Glutamatergic neuron (in vitro differentiated cells): ENCODE data around the gene FBH1. TPM values are rescaled to one million over a fixed set of nuclear protein-coding genes. Genes with fewer than 3 reads are reported as not detected.
A peak's percentile ranks its signal among the peaks of the same experiment; 100 is the strongest.

Experiments
- DNase-seq: peaks from one replicate; pipeline ENCODE4 v3.0.0; 2022
- H3K27ac Mint-ChIP-seq: one replicate; pipeline ENCODE4 v1.8.0; 2020; ENCODE audit warnings: mild to moderate bottlenecking, mixed read lengths, inconsistent platforms; ENCODE audit not compliant: unreplicated experiment
- H3K27me3 Mint-ChIP-seq: one replicate; pipeline ENCODE4 v1.8.0; 2020; ENCODE audit warnings: mild to moderate bottlenecking, moderate library complexity, mixed read lengths, inconsistent platforms; ENCODE audit not compliant: unreplicated experiment
- H3K36me3 Mint-ChIP-seq: one replicate; pipeline ENCODE4 v1.8.0; 2020; ENCODE audit warnings: mild to moderate bottlenecking, mixed read lengths, inconsistent platforms; ENCODE audit not compliant: unreplicated experiment
- H3K4me1 Mint-ChIP-seq: one replicate; pipeline ENCODE4 v1.8.0; 2020; ENCODE audit warnings: mild to moderate bottlenecking, low read depth, mixed read lengths, inconsistent platforms; ENCODE audit not compliant: unreplicated experiment
- H3K4me3 Mint-ChIP-seq: one replicate; pipeline ENCODE4 v1.8.0; 2020; ENCODE audit warnings: mild to moderate bottlenecking, mixed read lengths, inconsistent platforms; ENCODE audit not compliant: unreplicated experiment
- H3K9me3 Mint-ChIP-seq: one replicate; pipeline ENCODE4 v1.8.0; 2020; ENCODE audit warnings: mild to moderate bottlenecking, moderate library complexity, mixed read lengths, inconsistent platforms; ENCODE audit not compliant: unreplicated experiment
- CTCF ChIP-seq: fragments of 200-600 bp; sonication (generic); IDR thresholded peaks from one replicate; pipeline ENCODE4 v1.5.0; 2021; ENCODE audit not compliant: partially characterized antibody, unreplicated experiment
- total RNA-seq: library from RNA; stranded (reverse); fragmentation: NEBNext Ultra II Directional; extraction: Animal tissue kit (Norgen Biotek cat#: 25700); gene quantifications from one replicate; pipeline ENCODE4 v1.2.1, GENCODE V29; 2021; ENCODE audit not compliant: unreplicated experiment

FBH1 gene
- total RNA-seq, 1 donor from 2014 or later = 65.0 TPM

- no peak overlapping the region for H3K27ac Mint-ChIP-seq
- no peaks in the 10 kb centered on the region for H3K36me3 Mint-ChIP-seq
- peaks cover 4% of the 10 kb centered on the region for H3K4me1 Mint-ChIP-seq
- no peak for DNase-seq
- H3K27me3 Mint-ChIP-seq = peaks cover 4% of the 10 kb centered on the region
- no peak overlapping the region for H3K4me3 Mint-ChIP-seq
- peaks cover 2% of the 10 kb centered on the region for H3K9me3 Mint-ChIP-seq
- TF ChIP-seq CTCF = no peak
Observed at GRCh38 chr10:5971315-5971832, 81.3 kb downstream of the FBH1 start.

- Mint-ChIP-seq H3K9me3 (peaks cover 4% of the 10 kb centered on the region), H3K4me1 (peaks cover 5% of the 10 kb centered on the region), H3K27me3 (peaks cover 6% of the 10 kb centered on the region), H3K4me3 (no peak overlapping the region), H3K36me3 (no peaks in the 10 kb centered on the region), H3K27ac (no peak overlapping the region)
- DNase-seq = no peak
- TF ChIP-seq CTCF = no peak
Observed at GRCh38 chr10:5971886-5972285, 81.8 kb downstream of the FBH1 start.

GRCh38 chr10:5973069-5973468, 83.0 kb downstream of the FBH1 start:
- H3K27ac Mint-ChIP-seq = no peak overlapping the region
- no peaks in the 10 kb centered on the region for H3K36me3 Mint-ChIP-seq
- no peak for TF ChIP-seq CTCF
- H3K4me3 Mint-ChIP-seq = no peak overlapping the region
- DNase-seq = no peak
- H3K9me3 Mint-ChIP-seq = peaks cover 2% of the 10 kb centered on the region
- peaks cover 5% of the 10 kb centered on the region for H3K4me1 Mint-ChIP-seq
- peaks cover 7% of the 10 kb centered on the region for H3K27me3 Mint-ChIP-seq

GRCh38 chr10:5975641-5976473, 85.8 kb downstream of the FBH1 start:
- H3K9me3 Mint-ChIP-seq = peaks cover 2% of the 10 kb centered on the region
- H3K4me1 Mint-ChIP-seq = peaks cover 5% of the 10 kb centered on the region
- peak overlapping the region; percentile 81 for H3K4me3 Mint-ChIP-seq
- no peak for TF ChIP-seq CTCF
- H3K36me3 Mint-ChIP-seq = no peaks in the 10 kb centered on the region
- DNase-seq = no peak
- no peak overlapping the region for H3K27ac Mint-ChIP-seq
- H3K27me3 Mint-ChIP-seq = peaks cover 9% of the 10 kb centered on the region
